Measurements from ENCODE around the gene PHLPP1. TPM values are rescaled to one million over a fixed set of nuclear protein-coding genes. Genes with fewer than 3 reads are reported as not detected.

The PHLPP1 gene
- total and polyA plus RNA-seq, 4 experiments from 2014 or later: 0.36 to 7.8 (median 6.3) TPM; not detected in 1

GRCh38 chr18:62848946-62849345, 133.6 kb downstream of the PHLPP1 start:
- Histone ChIP-seq H3K27ac (ENCODE audit: low read depth, low read length) (no peak overlapping the region), H3K36me3 (ENCODE audit: insufficient read depth, low read length) (no peaks in the 10 kb centered on the region), H3K4me1 (ENCODE audit: insufficient read depth, low read length) (peaks cover 9% of the 10 kb centered on the region), H3K4me3 (ENCODE audit: low read length in 2 of 2) (no peak overlapping the region), H3K9me3 (ENCODE audit: control insufficient read depth in 1 of 2, low read length in 2 of 2) (no peaks in the 10 kb centered on the region), H3K27me3 (ENCODE audit: insufficient read depth, low read length) (no peaks in the 10 kb centered on the region)
- Mint-ChIP-seq H3K9me3 (no peaks in the 10 kb centered on the region), H3K36me3 (peaks cover 0 to 3% of the 10 kb centered on the region in 2 donors), H3K27me3 (no peaks in the 10 kb centered on the region), H3K4me3 (no peak overlapping the region), H3K27ac (no peak overlapping the region), H3K4me1 (peaks cover 10 to 20% (median 17%) of the 10 kb centered on the region in 4 donors)
- intact Hi-C loops (cut with micrococcal nuclease): no loop called here
- ChIA-PET POLR2A (ENCODE audit: partially characterized antibody) (no interaction called here), CTCF (ENCODE audit: partially characterized antibody) (no interaction called here)
- DNase-seq: no peak

GRCh38 chr18:62850619-62851306, 135.4 kb downstream of the PHLPP1 start:
- no peak overlapping the region for H3K27ac ChIP-seq (ENCODE audit: low read depth, low read length)
- no peaks in the 10 kb centered on the region for H3K4me1 ChIP-seq (ENCODE audit: insufficient read depth, low read length)
- POLR2A ChIA-PET (ENCODE audit: partially characterized antibody): no interaction called here
- CTCF ChIA-PET (ENCODE audit: partially characterized antibody): no interaction called here
- DNase-seq: no peak
- H3K9me3 Mint-ChIP-seq: no peaks in the 10 kb centered on the region
- H3K9me3 ChIP-seq (ENCODE audit: control insufficient read depth in 1 of 2, low read length in 2 of 2): no peaks in the 10 kb centered on the region
- H3K27me3 Mint-ChIP-seq: no peaks in the 10 kb centered on the region
- no peak overlapping the region for H3K4me3 ChIP-seq (ENCODE audit: low read length in 2 of 2)
- peaks cover 2 to 5% (median 5%) of the 10 kb centered on the region in 4 donors for H3K4me1 Mint-ChIP-seq
- H3K27me3 ChIP-seq (ENCODE audit: insufficient read depth, low read length): no peaks in the 10 kb centered on the region
- no peak overlapping the region for H3K4me3 Mint-ChIP-seq
- intact Hi-C loops (cut with micrococcal nuclease): no loop called here
- no peak overlapping the region for H3K27ac Mint-ChIP-seq
- no peaks in the 10 kb centered on the region for H3K36me3 Mint-ChIP-seq
- H3K36me3 ChIP-seq (ENCODE audit: insufficient read depth, low read length): no peaks in the 10 kb centered on the region

GRCh38 chr18:62852851-62853250, 137.5 kb downstream of the PHLPP1 start:
- Histone ChIP-seq H3K4me3 (ENCODE audit: low read length in 2 of 2) (no peak overlapping the region), H3K9me3 (ENCODE audit: control insufficient read depth in 1 of 2, low read length in 2 of 2) (no peaks in the 10 kb centered on the region), H3K27ac (ENCODE audit: low read depth, low read length) (no peak overlapping the region), H3K36me3 (ENCODE audit: insufficient read depth, low read length) (no peaks in the 10 kb centered on the region), H3K4me1 (ENCODE audit: insufficient read depth, low read length) (no peaks in the 10 kb centered on the region), H3K27me3 (ENCODE audit: insufficient read depth, low read length) (no peaks in the 10 kb centered on the region)
- POLR2A ChIA-PET (ENCODE audit: partially characterized antibody): no interaction called here
- no peaks in the 10 kb centered on the region for H3K9me3 Mint-ChIP-seq
- H3K4me3 Mint-ChIP-seq: no peak overlapping the region
- peaks cover 0 to 2% (median 0%) of the 10 kb centered on the region in 4 donors for H3K4me1 Mint-ChIP-seq
- intact Hi-C loops (cut with micrococcal nuclease): no loop called here
- H3K36me3 Mint-ChIP-seq: no peaks in the 10 kb centered on the region
- CTCF ChIA-PET (ENCODE audit: partially characterized antibody): no interaction called here
- no peak for DNase-seq
- H3K27ac Mint-ChIP-seq: no peak overlapping the region
- H3K27me3 Mint-ChIP-seq: no peaks in the 10 kb centered on the region

GRCh38 chr18:62856294-62856693, 141.0 kb downstream of the PHLPP1 start:
- no peaks in the 10 kb centered on the region for H3K36me3 Mint-ChIP-seq
- H3K9me3 Mint-ChIP-seq: no peaks in the 10 kb centered on the region
- Histone ChIP-seq H3K4me1 (ENCODE audit: insufficient read depth, low read length) (no peaks in the 10 kb centered on the region), H3K9me3 (ENCODE audit: control insufficient read depth in 1 of 2, low read length in 2 of 2) (no peaks in the 10 kb centered on the region), H3K36me3 (ENCODE audit: insufficient read depth, low read length) (no peaks in the 10 kb centered on the region), H3K4me3 (ENCODE audit: low read length in 2 of 2) (no peak overlapping the region), H3K27ac (ENCODE audit: low read depth, low read length) (no peak overlapping the region), H3K27me3 (ENCODE audit: insufficient read depth, low read length) (no peaks in the 10 kb centered on the region)
- no peaks in the 10 kb centered on the region for H3K27me3 Mint-ChIP-seq
- H3K27ac Mint-ChIP-seq: no peak overlapping the region
- CTCF ChIA-PET (ENCODE audit: partially characterized antibody): no interaction called here
- peaks cover 0 to 3% (median 0%) of the 10 kb centered on the region in 4 donors for H3K4me1 Mint-ChIP-seq
- no peak for DNase-seq
- intact Hi-C loops (cut with micrococcal nuclease): no loop called here
- POLR2A ChIA-PET (ENCODE audit: partially characterized antibody): no interaction called here
- no peak overlapping the region for H3K4me3 Mint-ChIP-seq

GRCh38 chr18:62857263-62857976, 142.1 kb downstream of the PHLPP1 start:
- Mint-ChIP-seq H3K4me3 (no peak overlapping the region), H3K27ac (peak overlapping the region in 2 of 7 donors; percentile 17 to 23), H3K27me3 (no peaks in the 10 kb centered on the region), H3K9me3 (no peaks in the 10 kb centered on the region), H3K4me1 (peaks cover 0 to 3% (median 0%) of the 10 kb centered on the region in 4 donors), H3K36me3 (no peaks in the 10 kb centered on the region)
- Histone ChIP-seq H3K36me3 (ENCODE audit: insufficient read depth, low read length) (no peaks in the 10 kb centered on the region), H3K4me3 (ENCODE audit: low read length in 2 of 2) (no peak overlapping the region), H3K27me3 (ENCODE audit: insufficient read depth, low read length) (no peaks in the 10 kb centered on the region), H3K9me3 (ENCODE audit: control insufficient read depth in 1 of 2, low read length in 2 of 2) (no peaks in the 10 kb centered on the region), H3K4me1 (ENCODE audit: insufficient read depth, low read length) (no peaks in the 10 kb centered on the region), H3K27ac (ENCODE audit: low read depth, low read length) (no peak overlapping the region)
- POLR2A ChIA-PET (ENCODE audit: partially characterized antibody): no interaction called here
- CTCF ChIA-PET (ENCODE audit: partially characterized antibody): no interaction called here
- no peak for DNase-seq
- intact Hi-C loops (cut with micrococcal nuclease): no loop called here

GRCh38 chr18:62860062-62860461, 144.7 kb downstream of the PHLPP1 start:
- Mint-ChIP-seq H3K4me1 (peaks cover 0 to 2% (median 0%) of the 10 kb centered on the region in 4 donors), H3K27ac (no peak overlapping the region), H3K27me3 (no peaks in the 10 kb centered on the region), H3K4me3 (no peak overlapping the region), H3K36me3 (no peaks in the 10 kb centered on the region), H3K9me3 (no peaks in the 10 kb centered on the region)
- no peaks in the 10 kb centered on the region for H3K27me3 ChIP-seq (ENCODE audit: insufficient read depth, low read length)
- no peak for DNase-seq
- intact Hi-C loops (cut with micrococcal nuclease): no loop called here
- no peak overlapping the region for H3K27ac ChIP-seq (ENCODE audit: low read depth, low read length)
- H3K36me3 ChIP-seq (ENCODE audit: insufficient read depth, low read length): no peaks in the 10 kb centered on the region
- H3K4me3 ChIP-seq (ENCODE audit: low read length in 2 of 2): no peak overlapping the region
- ChIA-PET CTCF (ENCODE audit: partially characterized antibody) (no interaction called here), POLR2A (ENCODE audit: partially characterized antibody) (no interaction called here)
- no peaks in the 10 kb centered on the region for H3K4me1 ChIP-seq (ENCODE audit: insufficient read depth, low read length)
- H3K9me3 ChIP-seq (ENCODE audit: control insufficient read depth in 1 of 2, low read length in 2 of 2): no peaks in the 10 kb centered on the region

GRCh38 chr18:62862466-62862865, 147.1 kb downstream of the PHLPP1 start:
- no peaks in the 10 kb centered on the region for H3K27me3 Mint-ChIP-seq
- no peak for DNase-seq
- Histone ChIP-seq H3K36me3 (ENCODE audit: insufficient read depth, low read length) (no peaks in the 10 kb centered on the region), H3K27me3 (ENCODE audit: insufficient read depth, low read length) (no peaks in the 10 kb centered on the region), H3K27ac (ENCODE audit: low read depth, low read length) (no peak overlapping the region), H3K4me1 (ENCODE audit: insufficient read depth, low read length) (no peaks in the 10 kb centered on the region), H3K4me3 (ENCODE audit: low read length in 2 of 2) (no peak overlapping the region), H3K9me3 (ENCODE audit: control insufficient read depth in 1 of 2, low read length in 2 of 2) (no peaks in the 10 kb centered on the region)
- ChIA-PET CTCF (ENCODE audit: partially characterized antibody) (no interaction called here), POLR2A (ENCODE audit: partially characterized antibody) (no interaction called here)
- intact Hi-C loops (cut with micrococcal nuclease): no loop called here
- H3K36me3 Mint-ChIP-seq: no peaks in the 10 kb centered on the region
- no peak overlapping the region for H3K4me3 Mint-ChIP-seq
- peaks cover 0 to 2% (median 0%) of the 10 kb centered on the region in 4 donors for H3K4me1 Mint-ChIP-seq
- H3K9me3 Mint-ChIP-seq: no peaks in the 10 kb centered on the region
- no peak overlapping the region for H3K27ac Mint-ChIP-seq
